GM21515 (cell line): Measurements from ENCODE around the gene ZNF710.
"Not testable (repeated sequence)": the region's sequence is repeated elsewhere in the genome, so short reads cannot be mapped to it uniquely, and the experiment has no call there.

Experiments
- ATAC-seq: cut with Tn5 transposase; IDR thresholded peaks from one replicate; pipeline ENCODE4 v1.9.1; 2021; ENCODE audit not compliant: unreplicated experiment

The ZNF710 gene

DNA sequence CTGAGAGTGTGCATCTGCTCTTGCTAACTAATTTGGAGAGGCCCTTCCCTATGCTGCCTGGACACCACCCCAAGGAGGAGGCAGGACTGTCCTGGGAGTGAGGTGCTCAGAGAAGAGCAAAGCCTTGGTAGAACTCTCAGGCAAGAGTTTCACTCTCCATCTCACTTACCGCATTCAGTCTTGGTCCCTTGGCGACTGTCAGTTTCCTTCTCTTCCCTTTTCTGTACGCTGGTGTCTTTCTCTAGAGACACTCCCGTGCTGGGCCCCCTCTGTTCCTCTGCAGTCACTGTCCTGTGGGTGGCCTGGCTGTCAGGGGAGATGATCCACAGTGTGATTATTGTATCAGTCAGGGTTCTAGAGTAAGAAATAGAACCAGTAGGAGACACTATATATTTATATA, 57.2 kb downstream of the ZNF710 start:
- ATAC-seq: peak; percentile 30

DNA sequence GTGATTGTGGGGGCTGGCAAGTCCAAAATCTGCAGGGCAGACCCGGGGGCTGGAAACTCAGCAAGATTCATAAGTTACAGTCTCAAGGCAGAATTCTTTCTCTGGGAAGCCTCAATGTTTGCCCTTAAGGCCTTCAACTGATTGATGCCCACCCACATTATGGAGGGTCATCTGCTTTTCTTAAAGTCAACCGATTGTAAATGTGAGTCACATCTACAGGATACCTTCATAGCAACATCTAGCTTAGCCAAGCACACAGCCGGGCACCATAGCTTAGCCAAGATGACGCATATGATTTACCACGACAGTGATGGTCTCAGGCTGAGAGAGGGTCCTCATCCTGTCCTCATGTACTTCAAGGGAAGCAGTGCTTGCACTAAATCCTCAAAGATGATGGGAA, 57.7 kb downstream of the ZNF710 start:
- ATAC-seq: no peak

DNA sequence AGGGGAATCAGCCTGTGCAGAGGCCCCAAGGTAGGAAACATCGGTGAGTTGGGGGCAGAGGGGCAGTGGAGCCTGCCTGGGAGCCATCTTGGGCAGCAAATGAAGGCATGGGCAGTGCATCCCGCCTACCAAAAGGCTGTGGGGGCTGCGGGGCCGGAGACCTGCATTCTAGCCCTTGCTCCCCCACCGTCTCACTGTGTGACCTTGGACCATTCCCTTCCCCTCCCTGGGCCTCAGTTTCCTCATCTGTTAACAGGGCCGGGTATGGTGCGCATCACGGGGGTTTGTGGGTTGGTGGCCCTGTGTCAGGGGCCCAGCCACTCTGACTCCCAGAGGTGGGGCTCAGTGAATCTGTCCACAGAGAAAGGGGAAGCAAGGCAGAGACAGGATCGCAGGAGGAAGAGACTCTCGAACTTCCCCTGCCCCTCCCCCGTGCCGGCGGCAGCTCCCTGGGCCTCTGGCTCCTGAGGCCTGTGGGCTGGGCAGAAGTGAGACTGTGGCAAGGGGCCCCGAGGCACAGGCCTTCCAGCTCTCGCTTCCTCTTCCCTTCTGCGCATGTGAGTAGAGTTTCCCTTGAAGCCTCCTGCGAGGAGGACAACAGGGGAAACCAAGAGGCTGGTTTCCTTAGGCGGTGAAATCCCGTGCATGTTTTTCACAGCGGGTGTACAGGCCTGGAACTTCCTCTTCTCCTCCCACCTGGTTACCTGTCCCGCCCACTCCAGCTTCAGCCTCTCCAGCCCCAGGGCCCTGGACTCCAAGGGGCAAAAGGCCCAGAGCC, 58.3 kb downstream of the ZNF710 start:
- ATAC-seq: peak; percentile 82

DNA sequence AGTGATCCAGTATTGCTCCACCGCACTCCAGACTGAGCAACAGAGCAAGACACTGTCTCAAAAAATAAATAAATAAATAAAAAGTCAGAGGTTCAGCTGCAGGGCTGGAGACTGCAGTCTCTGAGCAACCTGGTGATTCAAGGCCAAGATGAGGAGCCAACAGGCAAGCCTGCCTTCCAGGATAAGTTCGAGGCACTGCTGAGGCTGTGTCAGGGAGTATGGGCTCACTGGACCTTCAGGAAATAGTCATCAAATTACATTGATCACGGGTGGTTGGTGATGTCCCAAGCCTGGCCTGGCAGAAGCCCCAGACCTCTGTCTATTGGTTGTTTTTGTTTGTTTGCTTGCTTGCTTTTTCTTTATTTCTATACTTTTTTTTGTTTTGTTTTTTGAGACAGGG, 59.7 kb downstream of the ZNF710 start:
- ATAC-seq: no peak

DNA sequence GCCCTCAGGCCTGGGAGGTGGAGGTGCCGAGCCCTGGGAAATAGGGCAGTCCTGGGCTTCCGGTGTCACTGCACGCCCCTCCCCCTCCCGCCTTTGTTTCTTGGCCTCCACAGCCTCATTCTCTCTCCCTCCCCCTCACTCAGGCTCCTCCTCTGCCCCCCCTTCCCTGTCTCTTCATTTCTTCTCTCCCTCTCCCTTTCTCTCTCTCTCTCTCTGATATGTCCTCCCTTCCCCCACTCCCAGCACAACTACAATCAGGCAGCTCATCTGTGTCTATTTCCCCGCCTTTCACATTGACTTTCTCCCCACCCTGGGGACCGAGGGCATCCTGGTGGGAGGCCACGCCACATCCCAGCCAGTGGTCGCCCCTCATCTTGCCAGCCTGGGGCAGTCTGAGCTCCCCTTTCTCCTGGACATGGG, 60.9 kb downstream of the ZNF710 start:
- no peak for ATAC-seq

DNA sequence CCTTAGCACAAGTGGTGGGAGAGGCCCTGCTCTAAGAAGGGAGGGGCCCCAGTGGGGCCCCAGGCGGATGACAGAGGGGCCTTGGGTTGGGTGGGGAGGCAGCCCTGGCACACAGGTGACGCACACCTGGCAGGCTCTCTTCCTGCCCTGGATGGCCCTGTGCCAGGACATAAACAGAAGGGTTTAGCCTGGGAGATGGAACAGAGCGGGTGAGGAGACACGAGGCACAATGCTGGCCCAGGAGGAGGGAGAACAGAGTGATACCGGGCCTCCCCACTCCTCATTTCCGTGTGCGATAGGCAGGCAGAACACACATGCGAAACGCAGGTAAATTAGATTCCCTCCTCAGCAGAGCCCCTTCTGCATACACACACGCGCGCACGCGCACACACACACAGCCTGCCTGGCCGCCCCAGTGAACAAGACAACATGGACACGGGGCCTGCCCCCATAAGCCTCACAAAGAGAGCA, 61.4 kb downstream of the ZNF710 start:
- ATAC-seq: no peak

DNA sequence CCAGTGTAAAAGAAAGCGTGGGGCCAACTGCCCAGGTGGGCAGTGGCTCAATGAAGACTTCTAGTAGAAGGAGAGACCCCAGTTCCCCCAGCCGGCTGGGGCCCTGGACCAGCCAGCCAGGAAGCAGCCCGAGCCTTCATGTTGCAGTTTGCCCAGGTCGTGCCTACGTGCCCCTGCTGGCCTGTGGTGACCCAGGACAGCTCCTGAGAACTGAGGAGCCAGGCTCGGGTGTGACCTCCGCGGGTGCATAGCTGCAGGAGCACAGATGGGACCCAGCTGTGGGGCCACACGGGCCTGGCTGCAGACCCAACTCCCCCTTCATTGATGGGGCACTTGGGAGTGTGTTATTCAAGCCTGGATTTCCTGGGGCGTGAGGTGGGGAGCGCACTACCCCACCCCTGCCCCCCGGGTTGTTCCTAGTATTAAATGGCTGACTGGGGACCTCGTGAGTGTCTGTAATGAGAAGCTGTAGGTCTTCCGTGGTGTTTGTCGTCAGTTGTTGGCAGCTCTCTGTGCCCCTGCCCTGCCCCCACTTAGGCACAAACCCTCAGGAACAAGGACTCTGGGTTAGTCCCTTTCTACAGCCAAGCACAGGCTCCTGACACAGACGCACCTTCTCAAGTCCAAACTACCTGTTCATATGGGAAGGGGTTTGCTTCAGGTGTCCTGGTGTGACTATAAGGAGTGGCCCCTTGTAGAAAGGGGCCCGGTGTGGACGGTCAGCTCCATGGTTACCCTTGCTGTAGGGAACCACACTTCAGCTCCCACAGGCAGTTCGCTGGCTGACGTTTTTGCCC, 62.0 kb downstream of the ZNF710 start:
- ATAC-seq: no peak

DNA sequence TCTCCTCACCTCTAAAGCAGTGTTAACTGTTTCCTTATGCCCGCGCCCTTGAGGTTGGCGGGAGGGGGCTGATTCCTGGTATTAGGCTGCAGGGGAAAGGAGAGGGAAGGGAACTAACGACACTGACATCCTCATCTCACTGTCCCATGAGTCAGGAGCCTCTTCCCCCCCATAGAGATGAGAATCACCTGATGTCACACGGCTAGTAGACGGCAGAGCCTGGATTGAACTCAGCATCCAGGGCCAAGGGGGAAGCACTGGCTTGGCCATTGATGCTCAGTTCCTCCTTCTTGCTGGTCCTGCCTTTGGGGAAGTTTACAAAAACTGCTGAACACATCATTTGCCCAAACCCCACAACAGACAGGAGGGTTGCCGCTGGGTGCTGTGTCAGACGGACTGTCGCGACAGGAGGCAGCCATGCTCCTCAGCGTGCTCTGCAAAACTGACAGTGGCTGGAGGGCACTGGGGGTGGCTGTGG, 62.7 kb downstream of the ZNF710 start:
- ATAC-seq: no peak

DNA sequence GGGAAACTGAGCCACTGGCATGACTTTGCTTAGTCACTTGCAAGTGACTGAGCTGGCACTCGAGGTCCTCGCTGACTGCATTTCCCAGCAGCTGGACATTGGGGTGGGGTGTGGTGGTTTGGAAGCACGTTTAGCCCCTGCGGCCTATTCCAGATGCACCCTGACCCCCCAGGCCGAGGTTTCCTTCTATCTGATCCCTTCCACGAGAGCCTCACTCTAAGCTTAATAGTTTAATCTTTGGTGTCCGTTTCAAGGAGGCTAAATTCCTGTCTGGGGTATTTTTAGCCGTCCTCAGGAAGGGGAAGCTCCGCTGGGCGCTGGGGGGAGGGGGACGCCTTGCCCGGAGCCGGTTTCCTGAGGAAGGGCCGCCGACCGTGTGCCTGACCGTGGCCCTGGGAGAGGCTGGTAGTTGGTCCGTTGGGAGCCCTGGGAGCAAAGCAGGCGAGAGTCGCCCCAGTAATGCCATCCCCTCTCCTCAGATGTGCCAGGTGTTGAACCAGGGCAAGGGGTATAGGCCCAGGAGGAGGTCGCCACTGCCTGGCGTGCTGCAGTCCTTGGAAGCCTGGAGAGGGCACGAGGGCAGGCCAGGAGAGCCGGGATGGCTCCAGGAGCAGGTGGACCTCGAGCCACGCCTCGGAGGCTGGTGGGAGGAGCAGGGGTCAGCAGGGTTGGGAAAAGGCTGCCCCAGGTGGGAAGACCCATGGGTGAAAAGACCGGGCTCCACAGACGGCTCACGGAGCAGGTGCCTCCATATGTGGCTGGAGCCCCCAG, 64.0 kb downstream of the ZNF710 start:
- no peak for ATAC-seq

DNA sequence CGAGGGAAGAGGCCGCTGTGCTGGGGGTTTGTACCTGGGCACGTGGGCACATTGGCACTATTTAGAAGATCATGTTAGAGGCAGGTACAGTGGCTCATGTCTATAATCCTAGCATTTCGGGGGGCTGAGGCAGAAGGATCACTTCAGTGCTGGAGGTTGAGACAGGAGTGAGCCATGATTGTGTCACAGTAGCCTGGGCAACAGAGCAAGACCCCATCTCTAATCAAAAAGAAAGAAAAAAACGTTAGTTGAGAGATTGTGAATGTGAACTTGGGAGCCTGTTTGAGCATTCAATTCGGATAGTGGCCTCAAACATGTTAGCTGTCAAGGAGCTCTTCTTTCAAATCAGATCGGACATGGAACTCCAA, 64.5 kb downstream of the ZNF710 start:
- ATAC-seq: no peak

DNA sequence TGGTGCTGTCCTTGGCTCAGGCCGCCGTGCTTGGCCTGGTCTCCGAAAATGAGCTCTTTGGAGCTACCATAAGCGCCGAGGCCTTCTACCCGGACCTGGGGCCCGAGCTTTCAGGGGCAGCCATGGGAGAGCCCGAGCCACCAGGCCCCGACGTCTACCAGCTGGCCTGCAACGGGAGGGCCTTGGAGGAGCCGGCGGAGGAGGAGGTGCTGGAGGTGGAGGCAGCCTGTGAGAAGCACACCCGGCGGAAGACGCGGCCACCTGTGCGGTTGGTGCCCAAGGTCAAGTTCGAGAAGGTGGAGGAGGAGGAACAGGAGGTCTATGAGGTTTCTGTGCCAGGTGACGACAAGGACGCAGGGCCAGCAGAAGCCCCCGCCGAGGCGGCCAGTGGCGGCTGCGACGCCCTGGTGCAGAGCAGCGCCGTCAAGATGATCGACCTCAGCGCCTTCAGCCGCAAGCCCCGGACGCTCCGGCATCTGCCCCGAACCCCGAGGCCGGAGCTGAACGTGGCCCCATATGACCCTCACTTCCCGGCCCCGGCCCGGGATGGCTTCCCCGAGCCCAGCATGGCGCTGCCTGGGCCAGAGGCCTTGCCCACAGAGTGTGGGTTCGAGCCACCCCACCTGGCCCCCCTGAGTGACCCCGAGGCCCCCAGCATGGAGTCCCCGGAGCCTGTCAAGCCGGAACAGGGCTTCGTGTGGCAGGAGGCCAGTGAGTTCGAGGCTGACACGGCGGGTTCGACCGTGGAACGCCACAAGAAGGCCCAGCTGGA, 66.2 kb downstream of the ZNF710 start:
- no peak for ATAC-seq

DNA sequence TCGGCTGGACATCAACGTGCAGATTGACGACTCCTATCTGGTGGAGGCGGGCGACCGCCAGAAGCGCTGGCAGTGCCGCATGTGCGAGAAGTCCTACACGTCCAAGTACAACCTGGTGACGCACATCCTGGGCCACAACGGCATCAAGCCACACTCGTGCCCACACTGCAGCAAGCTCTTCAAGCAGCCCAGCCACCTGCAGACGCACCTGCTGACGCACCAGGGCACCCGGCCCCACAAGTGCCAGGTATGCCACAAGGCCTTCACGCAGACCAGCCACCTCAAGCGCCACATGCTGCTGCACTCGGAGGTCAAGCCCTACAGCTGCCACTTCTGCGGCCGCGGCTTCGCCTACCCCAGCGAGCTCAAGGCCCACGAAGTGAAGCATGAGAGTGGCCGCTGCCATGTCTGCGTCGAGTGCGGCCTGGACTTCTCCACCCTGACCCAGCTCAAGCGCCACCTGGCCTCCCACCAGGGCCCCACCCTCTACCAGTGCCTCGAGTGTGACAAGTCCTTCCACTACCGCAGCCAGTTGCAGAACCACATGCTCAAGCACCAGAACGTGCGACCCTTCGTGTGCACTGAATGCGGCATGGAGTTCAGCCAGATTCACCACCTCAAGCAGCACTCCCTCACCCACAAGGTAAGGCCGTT, 67.0 kb downstream of the ZNF710 start:
- ATAC-seq: no peak

DNA sequence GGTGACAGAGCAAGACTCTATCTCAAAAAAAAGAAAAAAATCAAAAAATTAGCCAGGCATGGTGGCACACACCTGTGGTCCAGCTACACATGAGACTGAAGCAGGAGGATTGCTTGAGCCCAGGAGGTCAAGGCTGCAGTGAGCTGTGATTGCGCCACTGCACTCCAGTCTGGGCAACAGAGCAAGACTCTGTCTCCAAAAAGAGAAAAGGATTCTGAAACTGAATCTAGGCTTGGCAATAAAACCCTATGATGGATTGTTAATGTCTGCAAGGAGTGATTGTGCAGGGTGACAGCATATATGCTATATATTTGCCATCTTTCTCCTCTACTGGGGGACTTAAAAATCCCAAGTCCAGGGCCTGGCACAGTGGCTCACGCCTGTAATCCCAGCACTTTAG, 69.5 kb downstream of the ZNF710 start:
- not testable (repeated sequence) for ATAC-seq

DNA sequence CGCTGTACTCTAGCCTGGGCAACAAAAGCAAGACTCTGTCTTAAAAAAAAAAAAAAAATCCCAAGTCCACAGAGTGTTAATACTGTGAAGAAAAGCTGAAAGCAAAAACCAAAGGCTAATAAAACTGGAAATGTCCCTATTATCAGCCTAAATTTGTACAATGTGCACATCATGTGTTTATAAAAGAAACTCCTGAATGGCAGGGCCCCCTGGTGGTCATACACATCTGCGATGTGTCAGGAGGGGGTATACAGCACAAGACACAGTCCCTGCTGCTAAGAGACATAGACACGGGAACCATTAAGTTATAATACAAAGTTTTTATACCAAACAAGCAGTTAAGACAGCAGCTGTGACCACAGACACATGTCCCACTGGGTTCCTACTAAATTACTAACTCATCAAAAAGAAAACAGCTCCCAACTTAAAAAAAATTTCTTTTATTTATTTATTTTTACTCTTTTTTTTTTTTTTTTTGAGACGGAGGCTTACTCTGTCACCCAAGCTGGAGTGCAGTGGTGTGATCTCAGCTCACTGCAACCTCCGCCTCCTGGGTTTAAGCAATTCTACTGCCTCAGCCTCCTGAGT, 70.2 kb downstream of the ZNF710 start:
- ATAC-seq: no peak

DNA sequence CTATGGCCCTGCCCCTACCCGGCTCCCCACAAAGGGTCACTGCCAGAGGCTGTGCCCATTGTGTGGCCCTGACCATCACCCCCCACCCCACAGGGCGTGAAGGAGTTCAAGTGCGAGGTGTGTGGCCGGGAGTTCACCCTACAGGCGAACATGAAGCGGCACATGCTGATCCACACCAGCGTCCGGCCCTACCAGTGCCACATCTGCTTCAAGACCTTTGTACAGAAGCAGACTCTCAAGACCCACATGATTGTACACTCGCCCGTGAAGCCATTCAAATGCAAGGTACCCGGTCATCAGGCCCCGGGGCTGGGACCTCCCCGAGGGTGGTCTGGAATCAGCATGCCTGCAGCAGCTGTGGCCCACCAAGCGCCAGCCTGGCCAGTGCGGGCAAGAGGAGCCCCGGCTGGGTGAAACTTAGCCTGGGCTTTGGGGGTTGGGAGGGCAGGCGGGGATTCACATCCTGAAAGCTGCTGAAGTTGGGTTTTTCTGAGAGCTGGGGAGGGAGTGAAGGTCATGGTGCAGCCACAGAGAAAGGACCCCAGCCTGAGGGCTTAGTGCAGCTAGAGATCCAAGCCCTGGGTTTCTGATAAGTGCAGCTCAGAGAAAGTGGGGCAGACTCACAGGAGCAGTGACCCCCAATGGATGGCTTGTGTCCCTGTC, 72.0 kb downstream of the ZNF710 start:
- ATAC-seq: no peak

DNA sequence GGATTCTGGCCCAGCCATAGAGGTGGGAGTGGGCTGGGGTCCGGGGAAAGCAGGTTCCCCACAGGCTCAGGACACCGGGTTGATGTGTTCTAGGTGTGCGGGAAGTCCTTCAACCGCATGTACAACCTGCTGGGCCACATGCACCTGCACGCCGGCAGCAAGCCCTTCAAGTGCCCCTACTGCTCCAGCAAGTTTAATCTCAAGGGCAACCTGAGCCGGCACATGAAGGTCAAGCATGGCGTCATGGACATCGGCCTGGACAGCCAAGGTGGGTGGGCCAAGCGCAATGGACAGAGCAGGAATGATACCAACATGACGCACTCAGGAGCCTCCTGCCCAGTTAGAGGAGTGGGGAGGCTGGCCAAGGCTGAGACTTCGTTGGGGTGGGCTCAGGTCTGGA, 72.9 kb downstream of the ZNF710 start:
- no peak for ATAC-seq

DNA sequence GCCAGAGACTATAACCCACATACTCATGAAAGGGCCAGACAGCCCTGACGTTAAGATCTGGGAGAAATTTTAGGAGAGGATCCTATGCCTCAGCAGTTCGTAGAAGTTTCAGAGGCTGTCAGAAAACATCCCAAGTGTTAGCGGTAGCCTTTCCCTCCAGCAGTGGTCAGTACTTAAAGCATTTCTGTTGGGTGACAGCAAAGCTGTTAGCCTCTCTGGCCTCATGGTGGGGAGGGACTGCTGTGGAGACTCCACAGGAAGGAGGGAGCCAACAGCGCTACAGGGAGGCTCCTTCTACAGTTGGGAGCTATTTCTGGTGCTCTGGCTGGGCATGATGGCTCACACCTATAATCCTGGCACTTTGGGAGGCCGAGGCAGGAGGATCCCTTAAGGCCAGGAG, 73.8 kb downstream of the ZNF710 start:
- no peak for ATAC-seq

DNA sequence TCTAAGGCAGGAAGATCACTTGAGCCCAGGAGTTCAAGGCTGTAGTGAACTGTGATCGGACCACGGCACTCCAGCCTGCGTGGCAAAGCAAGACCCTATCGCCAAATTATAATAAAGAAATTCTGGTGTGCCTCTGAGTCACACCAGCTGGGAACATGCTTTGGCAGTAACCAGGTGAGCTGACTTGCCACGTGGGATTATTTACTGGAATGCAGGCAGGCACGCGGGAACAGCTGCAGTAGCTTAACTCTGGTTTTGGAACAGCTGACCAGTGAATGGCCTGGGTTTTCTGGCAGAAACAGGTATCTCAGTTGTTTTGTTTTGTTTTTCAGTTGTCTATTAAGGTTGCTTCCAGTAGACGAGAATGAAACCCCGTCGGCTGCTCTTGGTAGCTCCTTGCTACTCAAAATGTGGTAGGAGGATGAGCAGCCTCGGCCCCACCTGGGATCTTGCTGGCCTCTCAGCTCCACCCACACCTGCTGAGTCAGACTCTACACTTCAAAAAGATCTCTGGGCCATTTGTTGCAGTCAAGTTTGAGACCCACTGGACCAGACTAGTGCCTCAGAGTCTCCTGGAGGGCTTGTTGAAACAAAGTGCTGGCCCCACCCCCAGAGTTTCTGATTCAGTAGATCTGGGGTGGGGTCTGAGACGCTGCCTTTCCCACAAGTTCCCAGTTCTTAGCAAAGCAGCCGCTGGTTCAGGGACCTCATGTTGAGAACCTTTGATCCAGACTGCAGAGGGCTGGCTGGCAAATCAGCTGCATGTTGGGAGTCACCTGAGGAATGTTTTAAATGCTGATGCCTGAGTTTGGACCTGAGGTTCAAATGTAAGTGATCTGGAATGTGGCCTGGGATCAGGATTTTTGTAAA, 74.5 kb downstream of the ZNF710 start:
- ATAC-seq: no peak
